Measurements from ENCODE around the gene CCDC154. TPM values are rescaled to one million over a fixed set of nuclear protein-coding genes. Genes with fewer than 3 reads are reported as not detected.
A peak's percentile ranks its signal among the peaks of the same experiment; 100 is the strongest.

The CCDC154 gene
- total and polyA plus RNA-seq, 9 of the 15 experiments (the other 6 are each of a cell fraction or from before 2014, with no cell fraction given) = 0.15 to 1.4 (median 0.20) TPM; not detected in 5

DNA sequence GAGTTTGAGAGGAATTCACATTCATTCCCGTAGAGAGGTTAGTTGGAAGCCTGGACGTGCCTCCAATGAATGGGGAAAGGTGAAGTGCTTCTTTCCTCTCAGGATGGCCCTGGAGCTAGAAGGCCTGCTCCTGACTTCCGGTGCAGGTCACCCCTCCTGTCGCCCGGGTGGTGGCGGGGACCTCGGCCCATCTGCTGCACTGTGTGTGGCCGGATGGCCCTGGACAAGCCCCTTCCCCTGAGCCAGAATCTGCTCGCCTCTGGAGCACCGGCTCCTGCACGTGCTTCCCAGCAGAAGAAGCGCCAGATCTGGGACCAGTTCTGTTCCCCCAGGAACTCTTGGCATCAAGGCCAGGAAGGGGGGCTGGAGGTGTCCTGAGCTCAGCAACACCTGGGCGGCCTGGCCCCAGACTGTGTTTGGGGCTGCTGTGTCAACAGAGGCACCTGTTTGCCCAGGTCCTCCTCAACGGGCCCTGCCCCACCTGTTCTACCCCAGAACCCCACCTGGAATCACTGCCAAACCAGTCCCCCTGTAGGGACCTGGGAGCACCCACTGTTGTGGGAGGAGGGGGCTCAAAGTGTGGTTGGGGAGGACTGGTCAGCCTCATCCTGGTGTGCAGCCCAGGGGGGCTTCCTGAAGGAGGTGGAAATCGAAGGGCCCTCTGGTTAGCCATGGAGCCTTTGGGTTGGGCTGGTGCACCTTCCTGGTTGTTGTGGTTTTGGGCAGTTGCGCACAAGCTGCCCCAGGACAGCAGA, 18.6 kb downstream of the CCDC154 start (continued):
- TF ChIP-seq PHF20 (IDR thresholded peaks at IDR 0.05; ENCODE audit: partially characterized antibody) = no peak
- TF ChIP-seq, protein P1, sequence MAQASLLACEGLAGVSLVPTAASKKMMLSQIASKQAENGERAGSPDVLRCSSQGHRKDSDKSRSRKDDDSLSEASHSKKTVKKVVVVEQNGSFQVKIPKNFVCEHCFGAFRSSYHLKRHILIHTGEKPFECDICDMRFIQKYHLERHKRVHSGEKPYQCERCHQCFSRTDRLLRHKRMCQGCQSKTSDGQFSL (CRISPR knock-in tag; IDR thresholded peaks at IDR 0.05) = no peak
- TF ChIP-seq, protein P1 (tag; IDR thresholded peaks at IDR 0.05) = no peak
- no peak for TF ChIP-seq MAZ (CRISPR knock-in tag; conservative IDR thresholded peaks at IDR 0.05 in 1 of 2, IDR thresholded peaks at IDR 0.05 in 1 of 2)
- TF ChIP-seq POLR2G (IDR thresholded peaks at IDR 0.05; ENCODE audit: low read depth, low read length) = peak; percentile 6; the same call in 1 of the 2 replicates
- TF ChIP-seq, protein P2, sequence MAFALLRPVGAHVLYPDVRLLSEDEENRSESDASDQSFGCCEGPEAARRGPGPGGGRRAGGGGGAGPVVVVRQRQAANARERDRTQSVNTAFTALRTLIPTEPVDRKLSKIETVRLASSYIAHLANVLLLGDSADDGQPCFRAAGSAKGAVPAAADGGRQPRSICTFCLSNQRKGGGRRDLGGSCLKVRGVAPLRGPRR (CRISPR knock-in tag; IDR thresholded peaks at IDR 0.05) = no peak
- TF ChIP-seq MAFG (tag; conservative IDR thresholded peaks at IDR 0.05) = no peak
- no peak for TF ChIP-seq KDM5B (IDR thresholded peaks at IDR 0.05; ENCODE audit: insufficient replicate concordance, low read depth, low read length)
- TF ChIP-seq ZNF316 (IDR thresholded peaks at IDR 0.05) = no peak
- TF ChIP-seq ATF7 (IDR thresholded peaks at IDR 0.05) = no peak
- TF ChIP-seq IFI16 (CRISPR knock-in tag; IDR thresholded peaks at IDR 0.05) = no peak
- peak; percentile 74 for TF ChIP-seq ZNF263 (CRISPR knock-in tag; IDR thresholded peaks at IDR 0.05; ENCODE audit: borderline replicate concordance)
- TF ChIP-seq, protein P3, sequence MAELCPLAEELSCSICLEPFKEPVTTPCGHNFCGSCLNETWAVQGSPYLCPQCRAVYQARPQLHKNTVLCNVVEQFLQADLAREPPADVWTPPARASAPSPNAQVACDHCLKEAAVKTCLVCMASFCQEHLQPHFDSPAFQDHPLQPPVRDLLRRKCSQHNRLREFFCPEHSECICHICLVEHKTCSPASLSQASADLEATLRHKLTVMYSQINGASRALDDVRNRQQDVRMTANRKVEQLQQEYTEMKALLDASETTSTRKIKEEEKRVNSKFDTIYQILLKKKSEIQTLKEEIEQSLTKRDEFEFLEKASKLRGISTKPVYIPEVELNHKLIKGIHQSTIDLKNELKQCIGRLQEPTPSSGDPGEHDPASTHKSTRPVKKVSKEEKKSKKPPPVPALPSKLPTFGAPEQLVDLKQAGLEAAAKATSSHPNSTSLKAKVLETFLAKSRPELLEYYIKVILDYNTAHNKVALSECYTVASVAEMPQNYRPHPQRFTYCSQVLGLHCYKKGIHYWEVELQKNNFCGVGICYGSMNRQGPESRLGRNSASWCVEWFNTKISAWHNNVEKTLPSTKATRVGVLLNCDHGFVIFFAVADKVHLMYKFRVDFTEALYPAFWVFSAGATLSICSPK (IDR thresholded peaks at IDR 0.05; ENCODE audit: borderline replicate concordance) = no peak
- TF ChIP-seq, protein P4, sequence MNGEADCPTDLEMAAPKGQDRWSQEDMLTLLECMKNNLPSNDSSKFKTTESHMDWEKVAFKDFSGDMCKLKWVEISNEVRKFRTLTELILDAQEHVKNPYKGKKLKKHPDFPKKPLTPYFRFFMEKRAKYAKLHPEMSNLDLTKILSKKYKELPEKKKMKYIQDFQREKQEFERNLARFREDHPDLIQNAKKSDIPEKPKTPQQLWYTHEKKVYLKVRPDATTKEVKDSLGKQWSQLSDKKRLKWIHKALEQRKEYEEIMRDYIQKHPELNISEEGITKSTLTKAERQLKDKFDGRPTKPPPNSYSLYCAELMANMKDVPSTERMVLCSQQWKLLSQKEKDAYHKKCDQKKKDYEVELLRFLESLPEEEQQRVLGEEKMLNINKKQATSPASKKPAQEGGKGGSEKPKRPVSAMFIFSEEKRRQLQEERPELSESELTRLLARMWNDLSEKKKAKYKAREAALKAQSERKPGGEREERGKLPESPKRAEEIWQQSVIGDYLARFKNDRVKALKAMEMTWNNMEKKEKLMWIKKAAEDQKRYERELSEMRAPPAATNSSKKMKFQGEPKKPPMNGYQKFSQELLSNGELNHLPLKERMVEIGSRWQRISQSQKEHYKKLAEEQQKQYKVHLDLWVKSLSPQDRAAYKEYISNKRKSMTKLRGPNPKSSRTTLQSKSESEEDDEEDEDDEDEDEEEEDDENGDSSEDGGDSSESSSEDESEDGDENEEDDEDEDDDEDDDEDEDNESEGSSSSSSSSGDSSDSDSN (IDR thresholded peaks at IDR 0.05; ENCODE audit: borderline replicate concordance in 1 of 2, low read depth in 2 of 2, low read length in 2 of 2) = no peak
- TF ChIP-seq C11orf30 (IDR thresholded peaks at IDR 0.05; ENCODE audit: low read depth) = no peak
- TF ChIP-seq ZNF444 (CRISPR knock-in tag; IDR thresholded peaks at IDR 0.05) = no peak
- TF ChIP-seq ZNF175 (CRISPR knock-in tag; IDR thresholded peaks at IDR 0.05; ENCODE audit: low read depth) = no peak
